ENCODE results near the gene EML1. TPM values are rescaled to one million over a fixed set of nuclear protein-coding genes. Genes with fewer than 3 reads are reported as not detected.

Gene EML1
- total and polyA plus RNA-seq, 8 donors: 5.8 to 66.5 (median 34.8) TPM

DNA sequence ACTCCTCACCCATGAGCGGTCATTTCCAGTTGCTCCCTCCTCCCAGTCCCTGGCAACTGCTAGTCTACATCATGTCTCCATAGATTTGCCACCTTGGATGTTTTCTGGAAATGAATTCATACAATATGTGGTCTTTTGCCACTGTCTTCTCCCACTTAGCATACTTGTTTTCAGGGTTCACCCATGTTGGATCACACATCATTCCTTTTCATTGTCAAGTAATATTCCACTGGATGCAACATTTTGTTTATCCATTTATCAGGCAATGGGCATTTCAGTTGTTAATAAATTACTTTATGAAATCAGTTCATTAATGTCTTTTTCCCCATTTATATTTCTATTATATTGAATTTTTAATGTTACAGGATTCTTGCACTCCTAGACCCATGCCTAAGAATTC is 64.3 kb downstream of the EML1 start:
- WGBS, 5 donors: 90 to 98% (median 95%) methylated on average over 1 of the region's 1 CpG
- Histone ChIP-seq H3K4me3 (no peak overlapping the region), H3K36me3 (peaks cover 0 to 7% (median under 1%) of the 10 kb centered on the region in 4 donors), H3K4me1 (peaks cover 0 to 16% (median 0%) of the 10 kb centered on the region in 4 donors), H3K27me3 (no peaks in the 10 kb centered on the region), H3K27ac (no peak overlapping the region), H3K9me3 (no peaks in the 10 kb centered on the region)
- TF ChIP-seq POLR2A (IDR thresholded peaks at IDR 0.05) (no peak), CTCF (IDR thresholded peaks at IDR 0.05) (no peak), POLR2AphosphoS5 (IDR thresholded peaks at IDR 0.05) (no peak), EP300 (IDR thresholded peaks at IDR 0.05) (no peak)
- intact Hi-C loops (cut with DNase I; ENCODE audit: low total_unique reads): no loop called here
- no peak for DNase-seq

DNA sequence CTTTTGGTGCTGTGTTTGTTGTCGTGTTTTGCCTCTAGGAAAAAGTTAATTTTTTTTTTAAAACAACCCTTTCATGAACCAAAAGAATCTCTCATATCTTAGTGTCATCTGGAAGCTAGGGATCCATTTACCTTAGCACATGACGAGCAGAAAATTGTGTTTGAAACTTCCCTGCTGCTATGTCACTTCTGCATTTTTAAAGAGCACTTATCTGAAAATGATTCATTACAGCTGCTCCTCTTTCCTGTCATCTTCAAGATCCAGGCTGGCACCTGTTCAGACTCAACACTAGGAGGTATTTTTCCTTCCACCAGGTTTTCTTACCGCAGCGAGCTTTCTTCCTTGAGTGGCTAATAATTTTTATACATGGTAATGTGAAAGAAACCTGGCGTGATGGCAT is 67.0 kb downstream of the EML1 start:
- Histone ChIP-seq H3K36me3 (peaks cover 0 to 10% (median 0%) of the 10 kb centered on the region in 4 donors), H3K4me1 (peaks cover 0 to under 1% (median 0%) of the 10 kb centered on the region in 4 donors), H3K27ac (no peak overlapping the region), H3K4me3 (no peak overlapping the region), H3K9me3 (no peaks in the 10 kb centered on the region), H3K27me3 (no peaks in the 10 kb centered on the region)
- TF ChIP-seq POLR2AphosphoS5 (IDR thresholded peaks at IDR 0.05) (no peak), POLR2A (IDR thresholded peaks at IDR 0.05) (no peak), EP300 (IDR thresholded peaks at IDR 0.05) (no peak), CTCF (IDR thresholded peaks at IDR 0.05) (no peak)
- intact Hi-C loops (cut with DNase I; ENCODE audit: low total_unique reads): no loop called here
- WGBS, 5 donors: 82 to 87% (median 84%) methylated on average over 5 of the region's 5 CpGs
- DNase-seq: no peak

- no peak for DNase-seq
- no peaks in the 10 kb centered on the region for H3K4me1 ChIP-seq
- peaks cover 0 to 15% (median 5%) of the 10 kb centered on the region in 4 donors for H3K36me3 ChIP-seq
- H3K27ac ChIP-seq: no peak overlapping the region
- TF ChIP-seq POLR2A (IDR thresholded peaks at IDR 0.05): no peak
- TF ChIP-seq EP300 (IDR thresholded peaks at IDR 0.05): no peak
- no peak for TF ChIP-seq CTCF (IDR thresholded peaks at IDR 0.05)
- TF ChIP-seq POLR2AphosphoS5 (IDR thresholded peaks at IDR 0.05): no peak
- intact Hi-C loops (cut with DNase I; ENCODE audit: low total_unique reads): no loop called here
- no peaks in the 10 kb centered on the region for H3K9me3 ChIP-seq
- no peak overlapping the region for H3K4me3 ChIP-seq
- 52 to 77% (median 60%) methylated on average over 4 of the region's 4 CpGs for WGBS, 5 donors
- H3K27me3 ChIP-seq: no peaks in the 10 kb centered on the region
These were observed 68.9 kb downstream of the EML1 start for GRCh38 chr14:99862136-99862535.

DNA sequence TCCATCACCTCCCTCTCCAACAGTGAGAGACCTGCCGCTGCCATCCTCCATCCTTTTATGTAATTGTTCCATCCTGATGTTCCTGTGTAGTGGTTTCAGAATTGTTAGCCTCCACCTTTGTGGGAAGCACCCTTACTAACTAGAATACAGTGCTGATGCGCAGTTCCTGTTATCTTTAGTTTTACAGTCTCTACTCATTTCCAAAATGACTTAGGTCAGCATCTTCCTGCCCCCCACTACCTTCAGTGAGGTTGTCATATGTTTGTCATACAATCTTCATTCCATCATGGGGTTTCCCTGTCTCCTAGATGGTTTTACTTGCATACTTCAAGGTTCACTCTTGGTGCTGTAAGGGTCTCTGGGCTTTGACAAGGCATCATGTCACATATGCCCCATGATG is 69.8 kb downstream of the EML1 start:
- intact Hi-C loops (cut with DNase I; ENCODE audit: low total_unique reads): no loop called here
- Histone ChIP-seq H3K4me3 (no peak overlapping the region), H3K27me3 (no peaks in the 10 kb centered on the region)

More for the DNA sequence above, 69.8 kb downstream of the EML1 start:
- H3K9me3 ChIP-seq: no peaks in the 10 kb centered on the region
- H3K4me1 ChIP-seq: no peaks in the 10 kb centered on the region
- WGBS, 5 donors: 94 to 100% (median 96%) methylated on average over 2 of the region's 2 CpGs
- H3K27ac ChIP-seq: no peak overlapping the region
- TF ChIP-seq POLR2AphosphoS5 (IDR thresholded peaks at IDR 0.05): no peak
- TF ChIP-seq CTCF (IDR thresholded peaks at IDR 0.05): no peak
- TF ChIP-seq EP300 (IDR thresholded peaks at IDR 0.05): no peak
- TF ChIP-seq POLR2A (IDR thresholded peaks at IDR 0.05): no peak
- DNase-seq: no peak
- peaks cover 0 to 16% (median 5%) of the 10 kb centered on the region in 4 donors for H3K36me3 ChIP-seq

All from stomach (tissue), 9 donors.